ENCODE data around the gene SPTB.

SPTB gene

DNA sequence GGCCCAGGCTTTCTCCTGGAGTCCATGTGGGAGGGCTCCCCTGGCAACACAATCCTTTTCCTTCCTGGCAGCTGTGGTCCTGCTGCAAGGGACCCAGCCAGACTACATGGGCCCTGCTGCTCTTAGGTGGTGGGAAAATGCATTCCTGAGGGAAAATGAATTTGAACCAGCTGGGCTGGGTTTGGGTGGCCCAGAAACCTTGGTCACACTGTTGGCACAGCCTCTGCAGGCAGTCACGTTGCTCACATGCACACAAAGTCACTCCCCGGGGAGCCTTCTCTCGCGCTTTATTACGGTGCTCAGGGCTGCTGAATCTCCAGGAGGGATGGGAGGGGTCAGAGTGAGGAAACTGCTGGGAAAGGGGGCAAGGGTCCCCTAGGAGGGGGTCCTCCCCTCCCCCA is 158.3 kb downstream of the SPTB start:
- WGBS, 2 experiments (ENCODE audit: insufficient coverage in 2 of 2) = 63 to 67% methylated on average over 1 to 5 of the region's 5 CpGs
- Histone ChIP-seq H3K4me1 (ENCODE audit: control insufficient read depth, insufficient read depth, low read length, poor library complexity, severe bottlenecking) (peaks cover 83% of the 10 kb centered on the region), H3K4me3 (ENCODE audit: extremely low read depth, insufficient read depth, low read length, poor library complexity, severe bottlenecking) (no peak overlapping the region), H3K36me3 (ENCODE audit: control insufficient read depth, insufficient read depth, low read length) (peaks cover 39% of the 10 kb centered on the region), H3K9me3 (ENCODE audit: control insufficient read depth, low read length) (no peaks in the 10 kb centered on the region), H3K27ac (ENCODE audit: low read depth, low read length, severe bottlenecking) (no peak overlapping the region)

DNA sequence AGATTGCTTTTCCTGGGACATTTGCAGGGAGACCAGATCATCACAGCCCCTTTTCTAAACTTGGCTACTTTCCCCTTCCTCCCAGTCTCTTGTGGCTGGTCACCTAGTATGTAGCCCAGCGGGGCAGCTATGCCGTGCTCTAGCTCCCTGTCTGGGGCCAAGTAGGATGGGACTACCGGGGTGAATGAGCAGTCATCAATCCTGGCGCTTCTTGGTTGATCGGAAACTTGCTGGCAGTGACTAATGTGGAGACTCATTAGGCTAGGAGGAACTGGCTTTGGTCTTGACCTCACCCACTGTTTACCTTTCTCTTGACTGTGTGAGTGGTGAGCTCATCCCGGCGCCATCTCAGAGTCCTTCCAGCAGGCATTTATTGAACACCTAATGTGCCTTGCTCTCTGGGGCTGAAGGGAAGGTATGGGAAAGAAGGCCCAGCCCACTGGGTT is 159.6 kb downstream of the SPTB start:
- H3K4me1 ChIP-seq (ENCODE audit: control insufficient read depth, insufficient read depth, low read length, poor library complexity, severe bottlenecking) = peaks cover 83% of the 10 kb centered on the region

DNA sequence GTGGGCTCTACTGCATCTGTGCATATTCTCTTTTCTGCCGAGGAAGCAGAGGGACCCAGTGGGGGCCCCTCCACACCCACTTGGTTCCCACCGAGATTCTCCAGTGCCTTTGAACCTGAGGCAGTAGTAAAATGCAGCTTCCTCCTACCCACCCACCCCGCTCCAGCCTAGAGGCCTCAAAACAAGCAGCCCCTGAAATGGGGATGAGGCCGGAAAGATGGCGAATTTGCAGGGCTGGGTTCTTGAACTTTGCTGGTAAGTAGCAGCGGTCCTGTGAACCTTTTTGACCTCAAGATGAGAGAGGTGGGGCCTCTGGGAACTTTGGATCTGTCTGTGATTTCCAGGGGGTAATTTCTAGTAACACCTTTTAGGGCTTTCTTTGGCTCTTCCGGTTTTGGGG is 160.1 kb downstream of the SPTB start:
- H3K9me3 ChIP-seq (ENCODE audit: control insufficient read depth, low read length) = no peaks in the 10 kb centered on the region
- peaks cover 41% of the 10 kb centered on the region for H3K36me3 ChIP-seq (ENCODE audit: control insufficient read depth, insufficient read depth, low read length)
- H3K4me1 ChIP-seq (ENCODE audit: control insufficient read depth, insufficient read depth, low read length, poor library complexity, severe bottlenecking) = peaks cover 80% of the 10 kb centered on the region
- 79 to 100% methylated on average over 3 to 4 of the region's 7 CpGs for WGBS, 2 experiments (ENCODE audit: insufficient coverage in 2 of 2)
- H3K4me3 ChIP-seq (ENCODE audit: extremely low read depth, insufficient read depth, low read length, poor library complexity, severe bottlenecking) = no peak overlapping the region
- no peak overlapping the region for H3K27ac ChIP-seq (ENCODE audit: low read depth, low read length, severe bottlenecking)

More for the DNA sequence above, 159.6 kb downstream of the SPTB start:
- peaks cover 37% of the 10 kb centered on the region for H3K36me3 ChIP-seq (ENCODE audit: control insufficient read depth, insufficient read depth, low read length)
- no peak overlapping the region for H3K4me3 ChIP-seq (ENCODE audit: extremely low read depth, insufficient read depth, low read length, poor library complexity, severe bottlenecking)
- no peaks in the 10 kb centered on the region for H3K9me3 ChIP-seq (ENCODE audit: control insufficient read depth, low read length)
- 83 to 92% methylated on average over 5 to 6 of the region's 7 CpGs for WGBS, 2 experiments (ENCODE audit: insufficient coverage in 2 of 2)
- peak overlapping the region; percentile 41 for H3K27ac ChIP-seq (ENCODE audit: low read depth, low read length, severe bottlenecking)

DNA sequence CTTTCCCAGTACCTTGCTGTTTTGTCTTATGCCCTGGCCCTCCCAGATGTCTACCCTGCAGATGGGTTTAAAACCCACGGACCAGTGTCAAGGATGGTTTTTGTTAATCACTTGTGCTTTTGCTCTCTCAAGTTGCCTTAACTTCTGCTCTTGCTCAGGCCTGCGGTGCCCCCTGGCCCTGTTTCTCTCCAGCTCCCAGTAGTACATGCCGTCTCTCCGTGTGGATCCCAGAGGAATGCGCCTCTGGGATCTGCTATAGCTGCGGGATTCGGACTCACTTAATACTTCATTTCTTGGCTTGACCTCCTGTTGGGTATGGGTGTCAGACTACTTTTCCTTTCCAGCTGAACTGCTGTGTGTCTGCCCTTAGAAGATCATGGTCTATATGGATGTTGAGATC is 160.9 kb downstream of the SPTB start:
- Histone ChIP-seq H3K36me3 (ENCODE audit: control insufficient read depth, insufficient read depth, low read length) (peaks cover 47% of the 10 kb centered on the region), H3K27ac (ENCODE audit: low read depth, low read length, severe bottlenecking) (no peak overlapping the region), H3K4me3 (ENCODE audit: extremely low read depth, insufficient read depth, low read length, poor library complexity, severe bottlenecking) (no peak overlapping the region), H3K4me1 (ENCODE audit: control insufficient read depth, insufficient read depth, low read length, poor library complexity, severe bottlenecking) (peaks cover 74% of the 10 kb centered on the region), H3K9me3 (ENCODE audit: control insufficient read depth, low read length) (no peaks in the 10 kb centered on the region)
- 92 to 93% methylated on average over 7 of the region's 7 CpGs for WGBS, 2 experiments (ENCODE audit: insufficient coverage in 2 of 2)

DNA sequence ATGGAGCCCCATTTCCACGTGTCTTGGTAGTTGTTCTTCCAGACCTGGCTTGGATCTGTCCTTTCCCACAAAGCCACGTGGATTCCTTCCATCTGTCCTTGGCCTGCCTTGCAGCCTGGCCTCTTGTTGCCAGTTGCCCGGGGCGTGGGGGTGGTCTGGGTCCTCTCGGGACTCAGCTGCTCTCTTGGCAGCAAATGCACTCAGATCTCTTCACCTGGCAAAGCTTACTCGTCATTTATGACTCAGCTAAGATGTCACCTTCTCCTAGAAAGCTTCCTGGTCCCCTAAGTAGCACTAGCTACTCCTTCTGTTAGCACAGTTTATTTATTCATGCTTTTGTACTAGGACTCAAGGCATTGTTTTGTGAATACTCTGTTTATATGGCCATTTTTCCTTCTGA is 161.8 kb downstream of the SPTB start:
- no peak overlapping the region for H3K27ac ChIP-seq (ENCODE audit: low read depth, low read length, severe bottlenecking)
- H3K4me3 ChIP-seq (ENCODE audit: extremely low read depth, insufficient read depth, low read length, poor library complexity, severe bottlenecking) = no peak overlapping the region
- 77 to 90% methylated on average over 3 to 6 of the region's 6 CpGs for WGBS, 2 experiments (ENCODE audit: insufficient coverage in 2 of 2)
- peaks cover 7% of the 10 kb centered on the region for H3K9me3 ChIP-seq (ENCODE audit: control insufficient read depth, low read length)
- peaks cover 68% of the 10 kb centered on the region for H3K4me1 ChIP-seq (ENCODE audit: control insufficient read depth, insufficient read depth, low read length, poor library complexity, severe bottlenecking)
- H3K36me3 ChIP-seq (ENCODE audit: control insufficient read depth, insufficient read depth, low read length) = peaks cover 47% of the 10 kb centered on the region

DNA sequence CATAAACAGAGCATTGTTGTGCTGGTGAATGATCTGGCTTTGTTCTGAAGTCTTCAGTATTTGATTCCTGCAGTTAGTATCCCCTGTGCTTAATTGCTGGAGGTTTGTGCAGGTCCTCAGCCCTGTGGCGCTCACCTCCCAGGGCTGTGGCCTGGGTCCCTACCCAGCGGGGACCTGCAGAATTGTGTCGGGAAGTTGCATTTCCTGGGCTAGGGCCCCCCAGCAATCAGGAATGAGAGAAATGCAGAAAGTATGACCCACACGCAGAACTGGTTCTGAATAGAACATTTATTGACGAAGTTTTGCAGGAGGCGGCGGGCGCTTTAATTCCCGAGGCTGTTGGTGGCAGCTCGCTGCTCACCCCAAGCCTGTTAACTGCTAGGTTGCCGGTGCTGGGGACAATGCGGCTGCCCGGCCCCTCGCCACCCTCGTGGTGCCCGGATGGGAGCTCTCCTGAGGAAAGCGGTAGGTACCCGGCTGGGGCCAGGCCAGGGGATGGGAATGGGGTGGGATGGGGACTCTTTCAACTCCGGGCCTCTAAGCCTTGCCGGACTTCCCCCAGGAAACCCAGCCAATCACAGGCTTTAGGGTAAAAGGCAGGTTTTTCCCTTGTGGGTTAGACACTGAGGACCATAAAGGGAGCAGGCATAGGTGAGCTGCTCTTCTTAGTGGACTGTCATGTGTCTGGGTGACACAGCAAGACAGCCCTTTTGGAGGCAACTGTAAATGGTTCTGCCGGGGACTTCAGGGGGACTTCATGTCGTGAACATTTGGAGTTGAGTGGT is 163.9 kb downstream of the SPTB start:
- Histone ChIP-seq H3K4me3 (ENCODE audit: extremely low read depth, insufficient read depth, low read length, poor library complexity, severe bottlenecking) (no peak overlapping the region), H3K9me3 (ENCODE audit: control insufficient read depth, low read length) (peaks cover 24% of the 10 kb centered on the region), H3K27ac (ENCODE audit: low read depth, low read length, severe bottlenecking) (peak overlapping the region; percentile 39), H3K36me3 (ENCODE audit: control insufficient read depth, insufficient read depth, low read length) (peaks cover 57% of the 10 kb centered on the region), H3K4me1 (ENCODE audit: control insufficient read depth, insufficient read depth, low read length, poor library complexity, severe bottlenecking) (peaks cover 58% of the 10 kb centered on the region)
- WGBS, 2 experiments (ENCODE audit: insufficient coverage in 2 of 2) = 27 to 30% methylated on average over 10 to 17 of the region's 22 CpGs

DNA sequence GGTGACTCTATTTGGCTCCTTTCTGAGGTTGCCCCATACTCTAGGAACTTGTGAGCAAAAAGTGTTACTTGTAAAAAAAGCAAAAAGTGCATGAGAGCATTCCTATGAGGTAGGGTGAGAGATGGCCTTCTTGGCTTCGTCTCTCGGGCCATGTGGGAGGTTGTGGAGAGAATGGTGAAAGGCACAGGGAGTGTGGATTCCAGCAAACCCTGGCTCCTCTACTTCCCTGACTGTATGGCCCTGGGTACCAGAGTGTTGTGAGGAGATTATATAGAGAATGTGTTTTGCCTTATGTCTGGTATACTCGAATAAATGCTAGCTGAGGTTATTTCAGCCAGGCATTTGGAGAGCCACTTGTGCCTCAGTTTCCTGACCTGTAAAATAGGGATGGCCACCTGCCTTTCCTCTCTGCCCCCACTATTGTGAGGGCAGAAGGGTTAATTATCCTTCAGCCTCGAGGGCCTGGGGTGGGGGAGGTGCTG is 164.5 kb downstream of the SPTB start:
- H3K4me1 ChIP-seq (ENCODE audit: control insufficient read depth, insufficient read depth, low read length, poor library complexity, severe bottlenecking) = peaks cover 51% of the 10 kb centered on the region
- H3K27ac ChIP-seq (ENCODE audit: low read depth, low read length, severe bottlenecking) = no peak overlapping the region
- peaks cover 25% of the 10 kb centered on the region for H3K9me3 ChIP-seq (ENCODE audit: control insufficient read depth, low read length)
- H3K4me3 ChIP-seq (ENCODE audit: extremely low read depth, insufficient read depth, low read length, poor library complexity, severe bottlenecking) = no peak overlapping the region
- 47% methylated on average over 4 of the region's 4 CpGs; no CpG with 5 or more reads in 1 of the 2 experiments for WGBS, 2 experiments (ENCODE audit: insufficient coverage in 2 of 2)
- H3K36me3 ChIP-seq (ENCODE audit: control insufficient read depth, insufficient read depth, low read length) = peaks cover 57% of the 10 kb centered on the region

DNA sequence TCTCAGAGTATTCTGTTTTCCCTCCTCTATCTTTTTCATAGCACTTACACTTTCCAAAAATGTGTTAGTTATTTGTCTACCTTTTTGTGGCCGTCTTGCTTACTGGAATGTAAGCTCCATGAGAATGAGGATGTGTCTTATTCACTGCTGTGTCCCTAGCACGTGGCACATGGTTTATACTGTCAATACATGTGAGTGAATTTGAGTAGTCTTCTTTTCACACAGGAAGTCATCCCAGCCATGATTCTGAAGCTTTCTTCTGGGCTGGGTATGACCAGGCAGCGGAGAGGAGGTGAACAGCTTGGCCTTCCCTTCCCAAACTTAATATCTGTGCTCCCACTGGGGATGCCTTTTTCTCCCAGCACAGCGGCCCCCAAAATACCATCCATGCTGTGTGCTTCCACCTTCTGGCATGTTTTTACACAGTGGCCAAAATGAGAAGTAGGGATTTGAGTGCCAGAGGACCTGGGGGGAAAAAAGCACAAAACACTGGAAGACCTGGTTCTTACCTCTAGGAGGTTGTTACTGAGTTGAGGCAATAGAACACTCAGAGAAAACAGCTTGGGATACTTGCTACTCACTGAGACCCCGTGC is 165.2 kb downstream of the SPTB start:
- no peak overlapping the region for H3K27ac ChIP-seq (ENCODE audit: low read depth, low read length, severe bottlenecking)
- 92 to 95% methylated on average over 2 to 4 of the region's 5 CpGs for WGBS, 2 experiments (ENCODE audit: insufficient coverage in 2 of 2)

DNA sequence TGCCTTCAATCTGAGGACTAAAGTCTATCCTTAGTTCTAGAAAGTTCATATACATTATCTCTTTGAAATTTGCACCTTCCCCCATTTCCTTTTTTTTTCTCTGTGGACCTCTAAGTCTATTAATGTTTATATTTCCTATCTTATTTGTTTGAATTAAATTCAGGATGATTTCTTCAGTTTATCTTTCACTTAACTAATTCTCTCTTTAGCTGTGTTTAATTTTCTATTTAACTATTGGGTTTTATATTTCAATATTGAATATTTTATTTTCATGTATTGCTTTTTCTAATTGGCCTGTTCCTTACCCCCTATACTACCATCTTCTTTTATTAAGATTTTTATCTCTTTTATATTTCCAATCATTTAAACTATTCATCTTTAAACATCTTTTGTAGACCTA is 166.0 kb downstream of the SPTB start:
- H3K4me3 ChIP-seq (ENCODE audit: extremely low read depth, insufficient read depth, low read length, poor library complexity, severe bottlenecking) = no peak overlapping the region
- peaks cover 51% of the 10 kb centered on the region for H3K36me3 ChIP-seq (ENCODE audit: control insufficient read depth, insufficient read depth, low read length)
- H3K27ac ChIP-seq (ENCODE audit: low read depth, low read length, severe bottlenecking) = no peak overlapping the region
- peaks cover 25% of the 10 kb centered on the region for H3K9me3 ChIP-seq (ENCODE audit: control insufficient read depth, low read length)
- H3K4me1 ChIP-seq (ENCODE audit: control insufficient read depth, insufficient read depth, low read length, poor library complexity, severe bottlenecking) = peaks cover 44% of the 10 kb centered on the region

More for the DNA sequence above, 165.2 kb downstream of the SPTB start:
- H3K36me3 ChIP-seq (ENCODE audit: control insufficient read depth, insufficient read depth, low read length) = peaks cover 58% of the 10 kb centered on the region
- H3K4me3 ChIP-seq (ENCODE audit: extremely low read depth, insufficient read depth, low read length, poor library complexity, severe bottlenecking) = no peak overlapping the region
- H3K9me3 ChIP-seq (ENCODE audit: control insufficient read depth, low read length) = peaks cover 25% of the 10 kb centered on the region
- peaks cover 45% of the 10 kb centered on the region for H3K4me1 ChIP-seq (ENCODE audit: control insufficient read depth, insufficient read depth, low read length, poor library complexity, severe bottlenecking)

DNA sequence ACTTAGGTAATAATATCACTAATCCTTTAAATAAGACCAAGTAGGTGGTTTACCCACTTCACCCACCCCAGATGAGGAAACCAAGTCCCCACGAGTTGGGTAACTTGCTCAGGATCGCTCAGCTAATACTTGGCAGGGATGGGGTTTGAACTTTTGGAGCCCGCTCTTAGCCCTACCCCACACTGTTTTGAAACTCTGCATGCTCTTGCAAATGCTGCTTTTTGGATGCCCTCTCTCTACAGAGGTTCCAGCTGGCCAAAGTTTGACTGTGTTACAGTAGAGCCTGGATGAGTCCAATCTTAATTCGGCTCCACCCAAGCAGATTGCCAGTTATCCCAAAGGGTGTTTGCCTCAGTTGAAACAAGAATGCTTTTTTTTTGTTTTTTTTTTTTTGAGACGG is 168.7 kb downstream of the SPTB start:
- H3K4me1 ChIP-seq (ENCODE audit: control insufficient read depth, insufficient read depth, low read length, poor library complexity, severe bottlenecking) = peaks cover 44% of the 10 kb centered on the region
- H3K27ac ChIP-seq (ENCODE audit: low read depth, low read length, severe bottlenecking) = no peak overlapping the region
- H3K4me3 ChIP-seq (ENCODE audit: extremely low read depth, insufficient read depth, low read length, poor library complexity, severe bottlenecking) = no peak overlapping the region
- peaks cover 32% of the 10 kb centered on the region for H3K36me3 ChIP-seq (ENCODE audit: control insufficient read depth, insufficient read depth, low read length)
- H3K9me3 ChIP-seq (ENCODE audit: control insufficient read depth, low read length) = peaks cover 25% of the 10 kb centered on the region
- 100% methylated on average over 3 to 4 of the region's 5 CpGs for WGBS, 2 experiments (ENCODE audit: insufficient coverage in 2 of 2)

DNA sequence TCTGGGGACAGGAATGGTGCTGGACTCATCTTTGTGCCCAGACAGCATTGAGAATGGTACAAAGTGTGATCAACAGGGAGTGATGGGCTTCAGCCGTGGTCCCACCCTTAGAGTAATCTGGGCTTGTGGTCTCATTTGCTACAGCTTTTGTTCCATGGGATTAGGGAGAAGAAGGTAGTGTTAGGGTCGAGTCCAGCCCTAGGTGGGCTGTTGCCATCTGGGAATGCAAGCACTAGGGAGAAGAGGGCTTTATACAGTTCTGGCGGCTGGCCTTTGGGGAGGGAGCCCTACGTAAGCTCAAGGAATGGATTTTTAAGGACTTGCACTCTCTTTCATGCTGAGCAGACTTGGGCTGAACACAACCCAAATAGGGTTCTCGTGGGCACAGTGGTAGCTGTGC is 170.6 kb downstream of the SPTB start:
- peaks cover 24% of the 10 kb centered on the region for H3K36me3 ChIP-seq (ENCODE audit: control insufficient read depth, insufficient read depth, low read length)
- no peak overlapping the region for H3K27ac ChIP-seq (ENCODE audit: low read depth, low read length, severe bottlenecking)
- H3K4me1 ChIP-seq (ENCODE audit: control insufficient read depth, insufficient read depth, low read length, poor library complexity, severe bottlenecking) = peaks cover 32% of the 10 kb centered on the region
- H3K9me3 ChIP-seq (ENCODE audit: control insufficient read depth, low read length) = peaks cover 25% of the 10 kb centered on the region
- no peak overlapping the region for H3K4me3 ChIP-seq (ENCODE audit: extremely low read depth, insufficient read depth, low read length, poor library complexity, severe bottlenecking)
- WGBS, 2 experiments (ENCODE audit: insufficient coverage in 2 of 2) = 77 to 85% methylated on average over 5 of the region's 5 CpGs

Data from mesodermal cell (in vitro differentiated cells).